GM23338 (cell line): ENCODE data around the gene TREM1. TPM values are rescaled to one million over a fixed set of nuclear protein-coding genes. Genes with fewer than 3 reads are reported as not detected.

ENCODE experiments used
- ATAC-seq: fragments of 200-7000 bp; cut with Tn5 transposase; 3 replicates; pipeline ENCODE4 v1.9.1; 2020
- DNase-seq: peaks from one replicate; pipeline ENCODE4 v3.0.0-alpha.2; 2015; ENCODE audit warnings: low spot score
- H2AFZ ChIP-seq: fragments of 200-600 bp; sonication (generic); 2 replicates; pipeline ENCODE4 v1.8.0; 2016; ENCODE audit warnings: antibody characterized with exemption, mild to moderate bottlenecking, moderate library complexity
- H3F3A ChIP-seq: fragments of 200-600 bp; sonication (generic); replicated peaks from 2 replicates; pipeline ENCODE4 v1.8.0; 2017; ENCODE audit warnings: antibody characterized with exemption, mixed run types, low read depth
- H3K27ac ChIP-seq: fragments of 200-600 bp; sonication (generic); 2 replicates; pipeline ENCODE4 v1.6.1; 2016; ENCODE audit warnings: low read depth
- H3K27me3 ChIP-seq: fragments of 200-600 bp; sonication (generic); 2 replicates; pipeline ENCODE4 v1.8.0; 2016; ENCODE audit warnings: mild to moderate bottlenecking, mixed run types, moderate library complexity; ENCODE audit not compliant: insufficient read depth
- H3K36me3 ChIP-seq: fragments of 200-600 bp; sonication (generic); 2 replicates; pipeline ENCODE4 v1.8.0; 2016; ENCODE audit warnings: mild to moderate bottlenecking; ENCODE audit not compliant: insufficient read depth
- H3K4me1 ChIP-seq: fragments of 200-600 bp; sonication (generic); 2 replicates; pipeline ENCODE4 v1.8.0; 2016; ENCODE audit warnings: mild to moderate bottlenecking, moderate library complexity; ENCODE audit not compliant: insufficient read depth
- H3K4me2 ChIP-seq: fragments of 200-600 bp; sonication (generic); 2 replicates; pipeline ENCODE4 v1.7.1; 2017; ENCODE audit warnings: mixed run types
- H3K4me3 ChIP-seq: fragments of 200-600 bp; sonication (generic); 2 replicates; pipeline ENCODE4 v1.6.1; 2016; ENCODE audit warnings: mixed run types
- H3K79me2 ChIP-seq: fragments of 200-600 bp; sonication (generic); replicated peaks from 2 replicates; pipeline ENCODE4 v1.8.0; 2017; ENCODE audit warnings: mild to moderate bottlenecking; ENCODE audit not compliant: insufficient read depth
- H3K9me2 ChIP-seq: fragments of 200-600 bp; sonication (generic); 2 replicates; pipeline ENCODE4 v1.8.0; 2017; ENCODE audit not compliant: insufficient read depth
- H4K20me1 ChIP-seq: fragments of 200-600 bp; sonication (generic); replicated peaks from 2 replicates; pipeline ENCODE4 v1.8.0; 2017; ENCODE audit warnings: mild to moderate bottlenecking; ENCODE audit not compliant: insufficient read depth
- H3K27ac Mint-ChIP-seq: 2 replicates; pipeline ENCODE4 v1.8.0; 2020; ENCODE audit warnings: inconsistent platforms, mild to moderate bottlenecking, moderate library complexity, mixed read lengths
- H3K27me3 Mint-ChIP-seq: 3 replicates; pipeline ENCODE4 v1.8.0; 2022; ENCODE audit warnings: low read depth, mild to moderate bottlenecking, moderate library complexity, mixed read lengths, inconsistent platforms; ENCODE audit not compliant: insufficient read depth, poor library complexity
- H3K36me3 Mint-ChIP-seq: 3 replicates; pipeline ENCODE4 v1.8.0; 2021; ENCODE audit warnings: low read depth, mild to moderate bottlenecking, inconsistent platforms, moderate library complexity, mixed read lengths
- H3K4me1 Mint-ChIP-seq: 3 replicates; pipeline ENCODE4 v1.8.0; 2020; ENCODE audit warnings: mild to moderate bottlenecking, inconsistent platforms, mixed read lengths
- H3K4me3 Mint-ChIP-seq: 3 replicates; pipeline ENCODE4 v1.8.0; 2021; ENCODE audit warnings: moderate library complexity, mild to moderate bottlenecking, inconsistent platforms, mixed read lengths
- H3K9me3 Mint-ChIP-seq: 3 replicates; pipeline ENCODE4 v1.8.0; 2020; ENCODE audit warnings: moderate library complexity, mild to moderate bottlenecking, inconsistent platforms, mixed read lengths
- CREB1 ChIP-seq: fragments of 250-450 bp; sonication (Bioruptor Pico); IDR thresholded peaks from 2 replicates; pipeline ENCODE4 v1.5.0; 2020; ENCODE audit warnings: low read depth, mild to moderate bottlenecking, moderate library complexity
- NANOG ChIP-seq: IDR thresholded peaks from 2 replicates; pipeline ENCODE4 v1.6.1; 2016; ENCODE audit warnings: antibody characterized with exemption, borderline replicate concordance
- POLR2AphosphoS5 ChIP-seq: IDR thresholded peaks from 2 replicates; pipeline ENCODE4 v1.6.1; 2016; ENCODE audit warnings: antibody characterized with exemption, low read depth
- STAT1 ChIP-seq: IDR thresholded peaks from one replicate; pipeline ENCODE4 v1.6.1; 2016; ENCODE audit warnings: antibody characterized with exemption; ENCODE audit not compliant: unreplicated experiment
- ZNF114 ChIP-seq: fragments of 250-450 bp; sonication (Bioruptor Pico); IDR thresholded peaks from 2 replicates; pipeline ENCODE4 v1.5.0; 2020; ENCODE audit warnings: mild to moderate bottlenecking, moderate library complexity
- ZNF331 ChIP-seq: fragments of 250-450 bp; sonication (Bioruptor Pico); IDR thresholded peaks from 2 replicates; pipeline ENCODE4 v1.5.0; 2020; ENCODE audit warnings: low read depth, mild to moderate bottlenecking, moderate library complexity
- polyA plus RNA-seq: library from polyadenylated mRNA; unstranded; fragments of >200 nt; fragmentation: Nextera tagmentation; extraction: Ambion mirVana; gene quantifications from 2 replicates; pipeline ENCODE4 v1.2.1, GENCODE V29; 2016
- total RNA-seq: library from RNA; depleted of rRNA; stranded (reverse); fragments of >200 nt; shearing (Covaris generic); gene quantifications from 2 replicates; pipeline ENCODE4 v1.2.3, GENCODE V29; 2014
- TF ChIP-seq, protein P1 (sequence below): IDR thresholded peaks from one replicate; pipeline ENCODE4 v1.6.1; 2018; ENCODE audit warnings: antibody characterized with exemption; ENCODE audit not compliant: unreplicated experiment
- TF ChIP-seq, protein P2 (sequence below): IDR thresholded peaks from 2 replicates; pipeline ENCODE4 v1.6.1; 2016; ENCODE audit warnings: antibody characterized with exemption

The TREM1 gene
- total and polyA plus RNA-seq, 2 experiments from 2014 or later = not detected

DNA sequence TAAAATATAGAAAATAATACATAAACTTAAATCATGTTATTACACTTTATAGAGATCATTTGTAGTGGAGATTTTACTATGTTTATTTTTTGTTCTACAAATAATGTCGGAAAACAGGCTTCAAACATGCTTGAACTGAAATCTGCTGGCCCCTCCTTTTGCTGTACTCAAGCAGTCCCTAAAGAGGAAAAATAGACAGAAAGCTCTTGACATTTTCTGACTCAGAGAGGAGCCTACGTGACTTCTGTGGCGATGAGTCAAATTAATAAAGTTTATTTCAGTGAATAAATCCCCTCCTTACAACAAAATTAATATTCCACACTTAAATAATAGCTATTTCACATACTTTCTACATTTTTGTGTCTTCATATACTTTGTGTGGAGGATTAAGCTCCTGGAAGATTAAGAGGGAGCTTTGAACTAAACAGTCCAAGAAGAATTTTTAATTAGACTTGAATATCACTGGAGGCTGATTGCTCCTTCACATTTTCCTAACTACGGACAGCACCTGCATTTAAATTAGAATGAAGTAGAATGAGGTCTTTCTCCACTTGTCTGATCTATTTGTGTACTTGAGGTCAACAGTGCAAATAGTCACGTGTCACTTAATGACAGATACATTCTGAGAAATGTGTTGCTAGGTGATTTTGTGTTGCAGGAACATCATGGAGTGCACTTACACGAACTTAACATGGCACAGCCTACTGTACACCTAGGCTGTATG, 1.7 kb upstream of the TREM1 start (continued):
- TF ChIP-seq, protein P1, sequence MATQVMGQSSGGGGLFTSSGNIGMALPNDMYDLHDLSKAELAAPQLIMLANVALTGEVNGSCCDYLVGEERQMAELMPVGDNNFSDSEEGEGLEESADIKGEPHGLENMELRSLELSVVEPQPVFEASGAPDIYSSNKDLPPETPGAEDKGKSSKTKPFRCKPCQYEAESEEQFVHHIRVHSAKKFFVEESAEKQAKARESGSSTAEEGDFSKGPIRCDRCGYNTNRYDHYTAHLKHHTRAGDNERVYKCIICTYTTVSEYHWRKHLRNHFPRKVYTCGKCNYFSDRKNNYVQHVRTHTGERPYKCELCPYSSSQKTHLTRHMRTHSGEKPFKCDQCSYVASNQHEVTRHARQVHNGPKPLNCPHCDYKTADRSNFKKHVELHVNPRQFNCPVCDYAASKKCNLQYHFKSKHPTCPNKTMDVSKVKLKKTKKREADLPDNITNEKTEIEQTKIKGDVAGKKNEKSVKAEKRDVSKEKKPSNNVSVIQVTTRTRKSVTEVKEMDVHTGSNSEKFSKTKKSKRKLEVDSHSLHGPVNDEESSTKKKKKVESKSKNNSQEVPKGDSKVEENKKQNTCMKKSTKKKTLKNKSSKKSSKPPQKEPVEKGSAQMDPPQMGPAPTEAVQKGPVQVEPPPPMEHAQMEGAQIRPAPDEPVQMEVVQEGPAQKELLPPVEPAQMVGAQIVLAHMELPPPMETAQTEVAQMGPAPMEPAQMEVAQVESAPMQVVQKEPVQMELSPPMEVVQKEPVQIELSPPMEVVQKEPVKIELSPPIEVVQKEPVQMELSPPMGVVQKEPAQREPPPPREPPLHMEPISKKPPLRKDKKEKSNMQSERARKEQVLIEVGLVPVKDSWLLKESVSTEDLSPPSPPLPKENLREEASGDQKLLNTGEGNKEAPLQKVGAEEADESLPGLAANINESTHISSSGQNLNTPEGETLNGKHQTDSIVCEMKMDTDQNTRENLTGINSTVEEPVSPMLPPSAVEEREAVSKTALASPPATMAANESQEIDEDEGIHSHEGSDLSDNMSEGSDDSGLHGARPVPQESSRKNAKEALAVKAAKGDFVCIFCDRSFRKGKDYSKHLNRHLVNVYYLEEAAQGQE = no peak
- TF ChIP-seq ZNF331 (CRISPR knock-in tag) (no peak), ZNF114 (CRISPR knock-in tag) (no peak), NANOG (no peak), CREB1 (CRISPR knock-in tag) (no peak)
- TF ChIP-seq, protein P2, sequence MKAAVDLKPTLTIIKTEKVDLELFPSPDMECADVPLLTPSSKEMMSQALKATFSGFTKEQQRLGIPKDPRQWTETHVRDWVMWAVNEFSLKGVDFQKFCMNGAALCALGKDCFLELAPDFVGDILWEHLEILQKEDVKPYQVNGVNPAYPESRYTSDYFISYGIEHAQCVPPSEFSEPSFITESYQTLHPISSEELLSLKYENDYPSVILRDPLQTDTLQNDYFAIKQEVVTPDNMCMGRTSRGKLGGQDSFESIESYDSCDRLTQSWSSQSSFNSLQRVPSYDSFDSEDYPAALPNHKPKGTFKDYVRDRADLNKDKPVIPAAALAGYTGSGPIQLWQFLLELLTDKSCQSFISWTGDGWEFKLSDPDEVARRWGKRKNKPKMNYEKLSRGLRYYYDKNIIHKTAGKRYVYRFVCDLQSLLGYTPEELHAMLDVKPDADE = no peak

DNA sequence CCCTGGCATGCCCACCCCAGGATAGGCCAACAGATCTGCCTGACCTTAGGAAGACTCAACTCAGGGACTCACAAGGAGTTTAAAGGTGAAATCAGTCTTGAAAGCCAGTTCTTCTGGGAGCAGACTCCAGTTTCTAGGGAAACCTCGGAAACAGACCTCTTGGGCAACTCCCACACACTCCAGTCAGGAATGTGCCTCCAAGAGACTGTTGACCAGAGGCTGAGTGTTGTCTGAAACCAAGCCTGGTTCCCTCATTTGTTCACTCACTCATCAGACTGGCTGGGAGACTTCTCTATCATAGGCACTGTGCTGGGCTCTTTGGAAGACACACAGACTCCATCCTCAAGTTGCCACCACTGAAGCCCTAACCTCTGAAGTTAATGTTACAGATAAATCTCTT, 1.8 kb downstream of the TREM1 start:
- Histone ChIP-seq H3K9me2 (peaks cover 20% of the 10 kb centered on the region), H3F3A (no peaks in the 10 kb centered on the region), H3K36me3 (no peaks in the 10 kb centered on the region), H3K4me3 (no peak overlapping the region), H3K4me1 (no peaks in the 10 kb centered on the region), H3K4me2 (no peak overlapping the region), H3K27me3 (peaks cover 8% of the 10 kb centered on the region; the same call in 1 of the 2 replicates), H2AFZ (no peak overlapping the region), H3K27ac (no peak overlapping the region), H3K79me2 (no peaks in the 10 kb centered on the region), H4K20me1 (no peaks in the 10 kb centered on the region)
- ATAC-seq (no peak), DNase-seq (no peak)
- no peak for TF ChIP-seq CREB1 (CRISPR knock-in tag)
- no peak for TF ChIP-seq POLR2AphosphoS5
- TF ChIP-seq, protein P2 = no peak
- no peak for TF ChIP-seq STAT1
- TF ChIP-seq NANOG = no peak
- Mint-ChIP-seq H3K4me3 (no peak overlapping the region), H3K9me3 (no peaks in the 10 kb centered on the region; the same call in 2 of the 3 replicates), H3K36me3 (no peaks in the 10 kb centered on the region), H3K27me3 (peaks cover 15% of the 10 kb centered on the region), H3K4me1 (peaks cover 8% of the 10 kb centered on the region), H3K27ac (no peak overlapping the region)
